HG03342 (cell line): ENCODE measurements around the gene DMTF1.
"Not testable (repeated sequence)": the region's sequence is repeated elsewhere in the genome, so short reads cannot be mapped to it uniquely, and the experiment has no call there.

ENCODE experiments used
- ATAC-seq: cut with Tn5 transposase; IDR thresholded peaks from one replicate; pipeline ENCODE4 v1.9.1; 2021; ENCODE audit warnings: mild to moderate bottlenecking, moderate library complexity; ENCODE audit not compliant: unreplicated experiment

DMTF1 gene

GRCh38 chr7:87152112-87152896 is at the start of gene DMTF1:
TSS of gene DMTF1 (plus strand) at chr7:87152453. CDS start at chr7:87164942, 12,489 bp downstream.
- ATAC-seq, result peak; percentile 81

GRCh38 chr7:87105401-87105800 is 46.9 kb upstream of the DMTF1 start:
- no peak for ATAC-seq

- ATAC-seq, result no peak
Observed at GRCh38 chr7:87106974-87107612, 45.2 kb upstream of the DMTF1 start.

- ATAC-seq, result no peak
Observed at GRCh38 chr7:87107949-87108776, 44.1 kb upstream of the DMTF1 start.

GRCh38 chr7:87110778-87111177 is 41.5 kb upstream of the DMTF1 start:
- ATAC-seq, result no peak

- no peak for ATAC-seq
Observed at GRCh38 chr7:87111877-87112276, 40.4 kb upstream of the DMTF1 start.

GRCh38 chr7:87113077-87113476 is 39.2 kb upstream of the DMTF1 start:
- no peak for ATAC-seq

- ATAC-seq, result not testable (repeated sequence)
Observed at GRCh38 chr7:87113904-87114303, 38.3 kb upstream of the DMTF1 start.

GRCh38 chr7:87115772-87116171 is 36.5 kb upstream of the DMTF1 start:
- ATAC-seq, result not testable (repeated sequence)

GRCh38 chr7:87116315-87116714 is 35.9 kb upstream of the DMTF1 start:
- no peak for ATAC-seq

GRCh38 chr7:87119581-87119980 is 32.7 kb upstream of the DMTF1 start:
- ATAC-seq, result no peak

GRCh38 chr7:87123105-87123504 is 29.1 kb upstream of the DMTF1 start:
- ATAC-seq, result no peak

- no peak for ATAC-seq
Observed at GRCh38 chr7:87127019-87127418, 25.2 kb upstream of the DMTF1 start.

GRCh38 chr7:87128861-87129267 is 23.4 kb upstream of the DMTF1 start:
- no peak for ATAC-seq

- ATAC-seq, result no peak
Observed at GRCh38 chr7:87129332-87129731, 22.9 kb upstream of the DMTF1 start.

GRCh38 chr7:87129848-87130247 is 22.4 kb upstream of the DMTF1 start:
- ATAC-seq, result peak; percentile 99

- ATAC-seq, result no peak
Observed at GRCh38 chr7:87131771-87132170, 20.5 kb upstream of the DMTF1 start.

- no peak for ATAC-seq
Observed at GRCh38 chr7:87137271-87137670, 15.0 kb upstream of the DMTF1 start.

GRCh38 chr7:87139514-87139913 is 12.7 kb upstream of the DMTF1 start:
- no peak for ATAC-seq

- no peak for ATAC-seq
Observed at GRCh38 chr7:87140271-87140748, 11.9 kb upstream of the DMTF1 start.

GRCh38 chr7:87144173-87144657 is 8.0 kb upstream of the DMTF1 start:
- ATAC-seq, result peak; percentile 94
